Hippocampal formation (tissue), 2 donors: ENCODE results near the gene FAM227A.
"Not testable (repeated sequence)": the region's sequence is repeated elsewhere in the genome, so short reads cannot be mapped to it uniquely, and the experiment has no call there.

Source experiments
- DNase-seq, 2 donors: peaks; one replicate each; lab custom pipeline; 2025; lab: John Stamatoyannopoulos, UW

The FAM227A gene

DNA sequence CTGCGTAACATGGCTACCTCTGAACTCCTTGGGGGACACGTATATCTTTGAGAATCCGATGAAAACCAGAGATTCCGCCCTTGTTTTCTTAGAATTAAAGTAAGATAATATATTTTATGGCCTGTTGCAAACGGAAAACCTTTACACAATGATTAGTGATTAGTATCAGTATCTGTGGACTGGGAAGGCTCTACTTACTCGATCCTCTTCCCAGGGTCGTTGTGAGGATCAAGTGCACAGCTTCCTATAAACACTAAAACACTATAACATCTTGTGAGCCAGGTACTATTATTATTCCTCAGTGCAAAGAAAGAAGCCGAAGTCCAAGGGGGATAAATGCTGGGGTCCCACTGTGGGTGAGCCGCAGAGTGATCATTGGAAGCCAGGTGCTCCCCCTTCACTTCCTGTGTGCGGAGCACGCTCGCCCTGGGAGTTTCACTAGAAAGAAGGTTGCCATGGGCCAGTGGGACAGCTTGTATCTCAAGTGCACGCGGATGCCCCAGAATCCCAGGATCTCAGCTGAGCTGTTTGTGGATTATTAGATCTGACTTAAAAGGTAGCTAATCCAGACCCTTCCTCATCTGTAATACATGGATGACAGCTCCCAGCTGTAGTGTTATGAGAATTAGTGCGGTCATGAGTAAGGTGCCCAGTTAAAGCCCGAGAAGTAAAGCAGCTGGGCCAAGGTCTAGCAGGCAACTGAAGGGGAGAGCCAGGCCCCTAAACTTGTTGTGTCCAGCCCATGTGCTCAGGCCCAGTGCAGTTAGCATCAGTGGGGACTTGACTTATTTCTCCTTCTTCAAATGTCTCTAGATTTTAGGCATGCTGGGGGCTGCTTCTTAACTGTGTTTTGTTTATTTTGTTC is 1.1 kb upstream of the FAM227A start:
- DNase-seq: no peak

DNA sequence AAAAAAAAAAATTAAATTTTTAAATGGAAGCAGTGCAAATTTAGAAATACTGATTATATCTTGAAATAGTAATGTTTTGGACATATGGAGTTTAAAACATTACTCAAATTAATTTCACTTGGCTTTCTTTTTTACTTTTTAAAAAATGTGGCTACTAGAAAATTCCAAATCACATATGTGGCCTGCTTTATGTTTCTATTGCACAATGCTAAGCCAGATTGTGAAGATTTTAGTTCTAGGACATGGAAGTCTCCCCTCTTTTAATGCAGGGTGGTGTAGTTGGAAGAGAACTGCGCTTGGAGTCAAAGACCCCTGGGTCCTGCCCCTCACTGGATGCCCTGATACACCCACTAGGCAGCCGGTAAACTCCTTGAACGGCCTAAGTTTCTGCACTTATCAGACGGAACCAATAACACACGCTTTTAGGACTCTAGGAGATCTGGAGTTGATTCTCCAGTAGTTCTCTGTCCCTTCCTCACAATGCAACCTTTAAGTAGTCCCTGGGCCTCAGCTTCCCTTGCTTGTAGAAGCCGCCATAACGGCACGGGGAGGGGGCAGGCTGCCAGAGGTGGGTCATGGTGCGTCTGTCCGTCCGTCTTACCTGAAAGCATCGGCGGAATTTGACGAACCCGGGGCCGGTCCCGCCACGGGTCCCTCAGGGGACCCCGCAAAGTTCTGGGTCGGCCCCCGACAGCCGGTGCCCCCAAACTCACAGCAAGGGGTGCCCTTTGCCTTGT is 505 bp downstream of the FAM227A start:
- no peak for DNase-seq

DNA sequence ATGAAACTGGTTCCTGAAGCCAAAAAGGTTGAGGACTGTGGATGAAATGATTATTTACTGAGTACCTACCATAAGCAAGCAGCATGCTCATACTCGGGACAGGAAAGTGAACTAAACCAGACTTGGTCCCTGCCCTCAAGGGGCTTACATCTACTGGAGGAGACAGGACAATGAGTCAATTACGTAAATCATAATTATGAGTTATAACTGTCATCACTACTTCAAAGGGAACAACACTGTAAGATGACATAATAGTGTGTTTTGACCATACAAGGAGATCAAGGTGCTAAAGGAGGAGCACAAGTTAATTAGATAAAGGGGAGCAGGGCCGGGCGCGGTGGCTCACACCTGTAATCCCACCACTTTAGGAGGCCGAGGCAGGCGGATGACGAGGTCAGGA is 2.5 kb downstream of the FAM227A start:
- DNase-seq: no peak

DNA sequence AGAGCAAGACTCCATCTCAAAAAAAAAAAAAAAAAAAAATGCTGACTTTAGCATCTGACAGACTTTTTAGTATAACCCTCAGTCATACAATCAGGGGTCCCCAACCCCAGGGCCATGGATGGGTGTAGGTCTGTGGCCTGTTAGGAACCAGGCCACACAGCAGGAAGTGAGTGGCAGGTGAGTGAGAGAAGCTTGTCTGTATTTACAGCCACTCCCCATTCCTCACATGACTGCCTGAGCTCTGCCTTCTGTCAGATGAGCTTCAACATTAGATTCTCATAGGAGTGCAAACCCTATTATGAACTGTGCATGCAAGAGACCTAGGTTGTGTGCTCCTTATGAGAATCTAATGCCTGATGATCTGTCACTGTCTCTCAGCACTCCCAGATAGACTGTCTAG is 3.3 kb downstream of the FAM227A start:
- DNase-seq: no peak

DNA sequence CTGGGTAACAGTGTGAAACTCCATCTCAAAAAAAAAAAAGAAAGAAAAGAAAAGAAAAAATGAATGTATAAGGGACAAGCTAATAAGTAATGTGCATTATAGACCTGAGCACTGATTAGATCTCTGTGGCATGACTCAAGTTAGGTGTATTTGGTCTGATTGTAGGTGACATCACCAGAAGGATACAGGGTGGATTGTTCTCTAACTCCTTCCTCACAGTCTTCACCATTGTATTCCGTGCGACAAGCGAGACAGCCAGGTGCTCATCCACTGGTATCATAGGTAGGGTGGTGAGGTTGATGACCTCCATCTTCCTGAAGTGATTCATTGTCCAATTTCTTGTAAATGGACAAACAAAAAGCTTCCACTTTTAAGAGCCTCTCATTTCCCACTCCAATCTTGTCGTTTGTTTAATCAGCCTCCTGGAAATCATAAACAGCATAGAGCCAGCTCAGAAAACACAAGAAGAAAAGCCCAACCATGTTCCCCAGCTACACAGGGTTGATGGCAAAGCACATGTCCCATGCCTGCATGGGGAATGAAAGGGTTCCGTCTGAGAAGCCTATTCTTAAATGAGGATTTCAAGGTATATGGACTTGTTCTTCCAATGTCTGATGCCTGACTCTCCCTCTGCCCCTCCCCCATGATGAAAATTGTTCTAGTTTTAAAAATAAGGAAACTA is 6.2 kb downstream of the FAM227A start:
- no peak for DNase-seq

DNA sequence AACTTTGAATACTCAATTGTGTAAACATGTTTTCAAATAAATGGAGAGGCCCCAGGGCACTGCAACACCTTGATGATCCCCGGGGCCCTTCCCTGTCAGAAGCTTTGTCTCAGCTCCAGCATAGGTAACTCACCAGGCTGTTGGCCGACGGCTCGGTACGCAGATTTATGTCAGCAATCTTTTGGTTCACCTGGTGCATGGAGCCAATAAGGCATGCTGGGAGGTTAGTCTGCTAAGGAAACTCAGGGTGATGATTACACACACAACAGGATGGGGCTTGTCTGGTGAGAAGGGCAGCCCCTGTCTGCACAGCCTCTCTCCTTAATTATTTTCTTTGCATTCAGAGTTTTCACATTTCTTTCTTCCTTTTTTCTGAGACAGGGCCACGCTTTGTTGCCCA is 10.8 kb downstream of the FAM227A start:
- DNase-seq: no peak

DNA sequence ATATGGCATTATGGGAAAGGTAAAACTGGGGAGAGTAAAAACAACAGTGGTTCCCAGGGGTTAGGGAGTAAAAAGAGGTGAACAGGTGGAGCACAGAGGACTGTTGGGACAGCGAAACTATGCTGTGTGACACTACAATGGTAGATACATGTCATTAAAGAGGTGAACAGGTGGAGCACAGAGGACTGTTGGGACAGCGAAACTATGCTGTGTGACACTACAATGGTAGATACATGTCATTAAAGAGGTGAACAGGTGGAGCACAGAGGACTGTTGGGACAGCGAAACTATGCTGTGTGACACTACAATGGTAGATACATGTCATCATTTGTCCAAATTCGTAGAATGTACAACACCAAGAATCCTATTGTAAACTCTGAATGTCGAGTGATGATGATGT is 11.9 kb downstream of the FAM227A start:
- not testable (repeated sequence) for DNase-seq

DNA sequence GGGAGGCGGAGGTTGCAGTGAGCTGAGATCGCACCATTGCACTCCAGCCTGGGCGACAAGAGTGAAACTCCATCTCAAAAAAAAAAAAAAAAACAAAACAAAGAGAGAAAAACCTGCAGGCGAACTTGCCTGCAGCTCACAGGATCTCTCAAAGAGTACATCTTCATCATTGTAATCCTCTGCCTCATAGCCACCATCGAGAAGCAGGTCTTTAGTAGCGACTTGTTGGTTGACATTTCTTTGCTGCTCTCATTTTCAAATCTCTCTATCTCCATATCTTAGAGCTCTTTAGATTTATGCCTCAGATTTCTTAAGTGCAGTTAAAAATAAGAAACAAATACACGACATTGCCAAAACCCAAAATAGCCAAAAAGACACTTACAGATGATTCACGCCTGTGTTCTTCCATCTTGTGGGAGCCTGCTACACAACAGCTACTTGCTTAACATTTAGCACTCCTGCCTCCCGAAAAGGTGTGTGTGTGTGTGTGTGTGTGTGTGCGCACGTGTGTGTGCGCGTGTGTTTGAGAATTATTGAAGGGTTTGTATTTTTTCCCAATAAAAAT is 14.6 kb downstream of the FAM227A start:
- DNase-seq: no peak

DNA sequence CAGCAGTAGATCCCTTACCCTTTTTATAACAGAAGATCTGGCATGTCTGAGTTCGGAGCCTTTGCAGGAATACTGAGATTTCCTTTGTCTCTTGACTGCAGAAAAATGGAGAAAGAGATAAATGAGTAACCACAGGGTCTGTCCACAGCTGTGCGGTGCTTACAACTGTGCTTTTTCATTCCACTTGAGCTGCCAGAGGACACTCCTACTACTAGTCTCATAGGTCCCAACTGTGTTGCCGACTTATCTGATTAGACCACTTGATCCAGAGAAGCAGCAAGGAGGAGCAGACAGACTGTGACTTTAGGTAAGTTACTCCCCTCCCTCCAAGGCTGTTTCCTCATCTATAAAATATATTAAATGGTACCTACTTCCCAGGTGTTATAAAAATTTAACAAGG is 17.5 kb downstream of the FAM227A start:
- no peak for DNase-seq

DNA sequence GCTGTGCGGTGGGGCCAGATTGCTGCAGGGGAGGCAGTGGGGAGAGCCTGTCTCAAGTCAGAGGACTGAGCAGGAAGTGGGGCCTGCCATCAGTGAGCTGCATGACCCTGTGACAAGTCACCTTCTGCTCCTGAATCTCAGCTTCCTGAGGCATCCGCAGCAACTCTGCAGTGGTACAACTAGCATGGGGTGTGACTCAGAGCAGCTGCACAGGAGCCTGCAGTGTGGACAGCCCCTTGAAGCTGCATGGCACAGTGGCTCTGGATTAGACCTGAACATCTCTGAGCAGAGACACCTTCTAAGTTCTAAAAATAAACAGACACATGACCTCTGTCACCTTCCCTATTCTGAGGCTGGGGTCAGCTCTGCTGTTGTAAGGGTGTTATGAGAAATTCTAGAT is 18.0 kb downstream of the FAM227A start:
- no peak for DNase-seq

DNA sequence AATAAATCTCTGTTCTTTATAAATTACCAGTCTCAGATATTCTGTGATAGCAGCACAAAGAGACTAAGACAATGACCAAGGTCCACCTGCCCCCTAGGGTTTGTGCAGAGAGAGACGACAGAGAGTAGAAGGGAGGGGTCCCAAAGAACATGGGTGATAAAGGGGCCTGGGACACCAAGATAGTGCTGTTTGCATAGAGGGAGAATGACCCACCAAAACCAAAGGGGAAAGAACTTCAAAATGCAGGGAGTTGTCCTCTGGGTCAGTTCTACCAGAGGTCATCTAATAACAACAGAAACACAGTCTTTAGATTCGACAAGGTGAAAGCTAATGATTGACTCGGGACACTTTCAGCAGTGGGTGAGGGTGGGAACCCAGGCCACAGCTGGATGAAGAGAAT is 23.7 kb downstream of the FAM227A start:
- DNase-seq: no peak

DNA sequence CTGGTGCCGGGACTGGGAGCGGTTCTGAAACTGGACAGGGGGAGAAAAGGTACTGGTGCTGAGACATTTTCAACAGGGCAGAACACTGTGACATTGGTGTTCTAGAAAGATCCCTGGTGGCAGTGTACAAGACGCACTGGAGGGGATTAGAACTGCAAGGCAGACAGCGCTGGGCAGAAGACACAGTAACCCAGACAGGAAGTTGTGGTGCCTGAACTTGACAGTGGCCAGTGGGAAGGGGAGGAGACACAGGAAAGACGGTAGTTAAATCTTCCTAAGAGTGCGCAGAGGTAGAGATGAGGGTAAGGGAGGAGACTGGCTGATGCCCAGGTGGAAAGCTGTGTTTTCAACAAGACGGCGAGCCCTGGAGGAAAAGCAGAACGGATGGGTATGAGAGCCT is 24.5 kb downstream of the FAM227A start:
- no peak for DNase-seq

DNA sequence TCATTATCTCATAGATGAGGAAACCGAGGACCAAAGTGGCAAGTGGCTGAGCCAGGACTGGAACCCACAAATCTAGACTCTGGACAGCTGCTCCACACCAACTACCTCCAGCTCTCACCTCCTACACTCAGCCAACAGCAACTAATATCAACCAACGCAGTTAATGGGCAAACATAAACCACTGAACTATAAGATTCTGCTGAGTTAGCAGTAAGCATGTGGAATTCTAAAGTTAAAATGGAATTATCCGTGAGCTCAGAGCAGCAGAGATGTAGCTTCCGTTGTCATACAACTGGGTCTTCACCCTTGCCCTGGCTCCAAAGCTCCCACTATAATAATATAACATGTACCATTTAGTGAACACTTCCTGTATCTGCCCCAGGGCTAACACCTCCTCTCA is 27.1 kb downstream of the FAM227A start:
- DNase-seq: no peak

DNA sequence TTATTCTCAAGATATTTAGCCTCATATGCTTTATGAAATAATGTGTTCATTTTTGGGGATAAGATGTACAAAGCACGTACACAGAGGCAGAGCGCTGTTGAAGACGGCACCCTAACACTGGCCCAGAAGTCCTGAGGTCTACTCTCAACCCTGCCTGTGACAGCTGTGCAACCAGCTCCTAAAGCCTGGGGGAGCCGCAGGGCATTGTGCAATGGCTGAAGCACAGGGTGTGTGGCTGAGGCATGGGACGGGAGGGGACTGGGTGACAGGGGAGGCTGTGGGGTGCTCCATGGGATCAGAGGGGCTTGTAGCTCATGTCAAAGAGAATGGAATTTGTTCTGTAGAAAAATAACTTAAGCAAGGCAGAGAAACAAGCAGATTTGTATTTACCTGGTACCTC is 27.7 kb downstream of the FAM227A start:
- DNase-seq: no peak

DNA sequence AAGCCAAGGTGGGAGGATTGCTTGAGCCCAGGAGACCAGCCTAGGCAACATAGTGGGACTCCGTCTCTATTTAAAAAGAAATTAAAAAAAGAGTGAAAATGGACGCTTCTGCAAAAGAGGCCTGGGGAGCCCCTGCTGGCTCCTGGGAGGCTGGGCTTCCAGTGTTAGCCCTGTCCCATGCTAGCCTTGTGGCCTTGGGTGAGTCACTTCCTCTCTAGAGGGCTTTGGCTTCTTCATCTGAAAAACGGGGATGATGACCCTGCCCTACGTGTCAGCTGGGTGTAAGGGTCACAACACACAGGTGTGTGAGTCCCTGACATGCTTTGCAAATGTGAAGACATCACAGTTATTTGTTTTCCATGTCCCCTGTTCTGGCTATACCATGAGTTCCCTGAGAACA is 32.8 kb downstream of the FAM227A start:
- DNase-seq: no peak

DNA sequence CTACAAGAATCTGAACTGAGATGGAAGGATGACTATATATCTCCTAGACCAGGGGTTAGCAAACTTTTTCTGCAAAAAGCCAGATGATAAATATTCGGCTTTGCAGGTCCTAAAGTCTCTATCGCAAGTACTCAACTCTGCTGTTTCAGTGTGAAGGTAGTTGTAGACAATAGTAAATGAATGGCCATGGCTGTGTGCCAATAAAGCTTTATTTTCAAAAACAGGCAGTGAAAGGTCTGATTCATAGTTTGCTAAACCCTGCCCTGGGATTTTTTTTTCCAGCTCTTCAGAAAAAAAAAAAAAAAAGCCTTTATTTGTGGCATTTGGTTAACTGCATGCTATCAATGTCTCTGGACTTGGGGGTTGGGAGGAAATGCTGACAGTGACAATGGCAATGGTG is 37.5 kb downstream of the FAM227A start:
- no peak for DNase-seq

DNA sequence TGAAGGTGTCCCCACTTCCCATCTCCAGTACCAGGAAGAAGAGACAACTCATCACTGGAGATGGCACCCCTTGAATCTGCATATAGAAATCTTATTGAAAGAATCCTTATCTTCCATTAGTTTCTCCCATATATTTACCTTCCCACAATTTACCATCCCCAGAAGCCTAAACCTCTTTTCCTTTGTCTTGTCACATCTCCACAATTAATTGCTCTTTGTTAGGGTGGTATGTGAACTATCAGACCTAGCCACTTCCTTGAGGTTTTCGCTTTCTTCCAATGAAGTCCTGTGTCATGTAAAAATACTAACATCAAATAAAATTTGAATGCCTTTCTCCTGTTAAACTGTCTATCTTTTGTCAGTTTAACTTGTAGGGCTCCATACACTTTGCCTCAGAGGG is 37.9 kb downstream of the FAM227A start:
- no peak for DNase-seq

DNA sequence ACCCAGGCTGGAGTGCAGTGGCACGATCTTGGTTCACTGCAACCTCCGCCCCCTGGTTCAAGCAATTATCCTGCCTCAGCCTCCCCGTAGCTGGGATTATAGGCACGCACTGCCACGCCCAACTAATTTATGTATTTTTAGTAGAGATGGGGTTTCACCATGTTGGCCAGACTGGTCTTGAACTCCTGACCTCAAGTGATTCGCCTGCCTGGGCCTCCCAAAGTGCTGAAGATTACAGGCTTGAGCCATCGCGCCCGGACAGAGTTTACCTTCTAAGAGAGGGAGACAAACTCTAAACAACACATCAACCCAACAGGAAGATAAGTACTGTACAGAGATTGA is 41.2 kb downstream of the FAM227A start:
- DNase-seq: not testable (repeated sequence)

DNA sequence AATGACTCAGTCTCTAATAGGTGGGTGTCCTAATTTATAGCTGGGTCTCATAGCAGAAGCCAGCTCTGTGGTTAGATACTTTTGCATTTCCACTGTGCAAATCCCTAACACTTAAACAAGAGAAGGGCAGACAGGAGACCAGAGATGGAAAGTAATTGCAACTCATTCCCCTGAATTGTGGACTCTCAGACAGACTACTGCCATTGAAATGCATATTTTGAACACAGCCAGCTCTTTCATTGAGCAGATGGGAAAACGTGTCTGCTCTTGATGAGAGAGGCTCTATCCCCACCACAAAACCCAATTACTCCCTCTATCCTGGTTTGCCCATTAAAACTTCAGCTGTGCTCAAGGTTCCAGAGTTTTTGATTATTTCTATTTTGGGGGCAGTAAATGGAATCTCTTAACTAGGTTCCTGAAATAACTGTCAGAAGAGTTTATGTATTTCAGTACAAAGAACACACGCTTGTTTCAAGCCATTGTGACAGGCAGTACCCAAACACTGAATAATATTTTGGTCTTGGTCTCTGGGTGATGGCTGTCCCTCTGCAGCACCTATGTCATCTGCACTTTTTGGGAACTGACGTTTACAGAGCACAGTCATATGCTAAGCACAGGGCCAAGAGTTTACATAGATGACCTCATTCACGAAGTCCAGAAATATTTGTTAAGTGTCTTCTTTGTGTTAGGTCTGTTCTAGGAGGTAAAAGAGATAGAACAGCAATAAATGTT is 41.7 kb downstream of the FAM227A start:
- no peak for DNase-seq

DNA sequence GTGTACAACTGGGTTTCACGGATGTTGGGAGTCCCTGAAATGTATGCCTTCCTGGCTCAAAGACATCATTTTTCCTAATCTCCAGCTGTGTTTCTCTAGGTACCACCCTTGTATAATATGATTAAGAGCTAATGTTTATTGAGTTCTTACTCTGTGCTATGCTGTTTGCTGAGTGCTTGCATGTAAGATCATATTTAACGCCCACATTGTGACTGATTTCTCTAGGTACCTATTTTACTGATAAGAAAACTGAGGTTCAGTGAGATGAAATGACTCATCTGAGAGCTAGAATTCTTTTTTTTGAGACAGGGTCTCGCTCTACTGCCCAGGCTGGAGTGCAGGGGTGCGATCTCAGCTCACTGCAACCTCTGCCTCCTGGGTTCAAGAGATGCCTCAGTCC is 42.6 kb downstream of the FAM227A start:
- DNase-seq: no peak

DNA sequence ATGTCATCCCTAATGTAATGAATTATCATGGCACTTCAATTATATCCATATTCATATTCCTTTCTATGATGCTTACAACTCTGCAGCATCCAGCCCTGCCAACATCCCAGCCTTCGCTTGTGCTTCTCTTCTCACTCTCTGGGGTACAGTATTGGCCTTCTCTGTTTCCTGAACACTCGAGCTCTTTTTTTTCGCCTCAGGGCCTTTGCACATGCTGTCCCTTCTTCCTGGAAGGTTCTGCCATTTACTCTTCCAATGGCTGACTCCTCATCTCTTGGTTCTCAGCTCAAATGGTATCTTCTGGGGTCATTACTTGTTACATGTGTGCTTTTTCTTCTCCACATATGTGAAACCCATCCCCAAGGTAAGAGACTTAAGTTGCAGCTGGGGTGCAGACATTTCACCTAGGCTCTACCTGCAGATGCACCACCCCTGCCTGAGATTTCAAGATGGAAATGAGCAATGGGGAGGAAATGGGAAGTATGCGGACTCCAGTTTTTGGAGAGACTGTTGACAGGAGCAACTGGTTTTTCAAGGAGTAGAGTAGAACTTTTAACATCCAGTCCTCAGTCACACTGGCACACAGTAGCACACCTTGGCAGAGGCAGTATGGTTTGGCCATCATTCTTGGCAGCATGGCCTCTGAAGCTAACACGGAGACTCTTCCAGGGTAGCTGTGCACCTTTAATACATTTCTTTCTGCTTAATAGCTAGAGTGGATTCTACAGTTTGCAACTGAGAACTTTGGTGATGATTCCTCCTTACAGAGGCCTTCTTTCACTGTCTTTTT is 43.8 kb downstream of the FAM227A start:
- DNase-seq: no peak
